Upper lobe of left lung (tissue), 4 donors: Measurements from ENCODE around the gene C1orf159.

Experiments
- EP300 ChIP-seq, 4 donors: sonication (generic); formaldehyde crosslinking; IDR thresholded peaks; one replicate each; pipeline ENCODE4 v1.5.1; 2017; ENCODE audit warnings: antibody characterized with exemption in 4 of 4, control low read depth in 2 of 4
- POLR2A ChIP-seq, 4 donors: fragments of 450-650 bp; IDR thresholded peaks; one replicate each; pipeline ENCODE4 v1.5.1; 2016 to 2017; ENCODE audit warnings: antibody characterized with exemption in 4 of 4, mild to moderate bottlenecking in 2 of 4
- POLR2AphosphoS5 ChIP-seq, 2 donors: sonication (generic); formaldehyde crosslinking; IDR thresholded peaks; one replicate each; pipeline ENCODE4 v1.5.1; 2017; ENCODE audit warnings: antibody characterized with exemption in 2 of 2
- TF ChIP-seq, protein P1 (sequence below), 6 experiments: fragments of 450-650 bp in 4 of 6; fragments of 200-600 bp in 2 of 6; sonication (generic) in 2 of 6; IDR thresholded peaks; one replicate each; pipeline ENCODE4 v1.5.1; 2016 to 2019; ENCODE audit warnings: antibody characterized with exemption in 6 of 6

DNA sequence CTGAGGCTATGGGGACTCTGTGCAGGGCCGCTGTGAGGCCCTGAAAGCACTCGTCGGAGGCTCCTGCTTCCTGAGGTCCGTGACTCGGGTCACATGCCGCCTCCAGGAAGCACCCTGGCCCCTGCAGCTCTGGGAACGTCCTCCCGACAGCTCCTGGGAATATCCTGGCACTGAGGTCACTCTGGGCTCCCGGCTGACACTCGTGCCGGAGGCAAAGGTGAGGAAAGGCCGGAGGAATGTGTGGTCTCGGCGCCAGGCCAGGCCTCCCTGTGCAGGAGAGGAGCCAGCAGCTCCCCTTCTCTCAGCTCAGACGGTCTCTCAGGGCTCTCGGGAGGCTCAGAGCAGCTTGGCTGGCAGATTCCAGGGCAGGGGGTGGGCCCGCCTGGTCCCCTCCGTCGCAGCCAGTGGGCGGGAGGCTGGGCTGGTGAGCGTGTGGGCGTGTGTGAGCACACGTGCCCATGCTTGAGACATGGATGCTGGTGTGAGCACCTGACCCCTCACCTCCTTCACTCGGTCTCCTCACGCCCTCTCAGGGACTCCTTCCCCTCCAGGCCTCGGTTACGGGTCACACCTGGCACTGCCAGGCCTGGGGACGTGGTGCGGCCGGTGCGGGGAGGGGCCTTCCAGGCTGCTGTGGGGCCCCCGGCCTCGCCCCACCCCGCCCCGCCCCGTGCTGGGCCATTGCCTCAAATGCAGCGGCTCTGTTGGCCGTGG is 36.3 kb downstream of the C1orf159 start:
- TF ChIP-seq, protein P1, sequence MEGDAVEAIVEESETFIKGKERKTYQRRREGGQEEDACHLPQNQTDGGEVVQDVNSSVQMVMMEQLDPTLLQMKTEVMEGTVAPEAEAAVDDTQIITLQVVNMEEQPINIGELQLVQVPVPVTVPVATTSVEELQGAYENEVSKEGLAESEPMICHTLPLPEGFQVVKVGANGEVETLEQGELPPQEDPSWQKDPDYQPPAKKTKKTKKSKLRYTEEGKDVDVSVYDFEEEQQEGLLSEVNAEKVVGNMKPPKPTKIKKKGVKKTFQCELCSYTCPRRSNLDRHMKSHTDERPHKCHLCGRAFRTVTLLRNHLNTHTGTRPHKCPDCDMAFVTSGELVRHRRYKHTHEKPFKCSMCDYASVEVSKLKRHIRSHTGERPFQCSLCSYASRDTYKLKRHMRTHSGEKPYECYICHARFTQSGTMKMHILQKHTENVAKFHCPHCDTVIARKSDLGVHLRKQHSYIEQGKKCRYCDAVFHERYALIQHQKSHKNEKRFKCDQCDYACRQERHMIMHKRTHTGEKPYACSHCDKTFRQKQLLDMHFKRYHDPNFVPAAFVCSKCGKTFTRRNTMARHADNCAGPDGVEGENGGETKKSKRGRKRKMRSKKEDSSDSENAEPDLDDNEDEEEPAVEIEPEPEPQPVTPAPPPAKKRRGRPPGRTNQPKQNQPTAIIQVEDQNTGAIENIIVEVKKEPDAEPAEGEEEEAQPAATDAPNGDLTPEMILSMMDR (IDR thresholded peaks at IDR 0.05), result no peak
- peak in 1 of 4 donors; percentile 31 for TF ChIP-seq POLR2A (IDR thresholded peaks at IDR 0.05)
- TF ChIP-seq POLR2AphosphoS5 (IDR thresholded peaks at IDR 0.05), result peak; percentile 25 to 31
- peak in 1 of 4 donors; percentile 40 for TF ChIP-seq EP300 (IDR thresholded peaks at IDR 0.05)
